GM23248 (cell line): Measurements from ENCODE around the gene ASIC4.

Experiments
- EZH2 ChIP-seq: fragments of 200-600 bp; sonication (generic); IDR thresholded peaks from 2 replicates; pipeline ENCODE4 v1.6.1; 2018; ENCODE audit warnings: antibody characterized with exemption, mild to moderate bottlenecking; ENCODE audit not compliant: insufficient read depth, poor library complexity, severe bottlenecking
- EZH2phosphoT487 ChIP-seq: fragments of 200-600 bp; sonication (generic); IDR thresholded peaks from 2 replicates; pipeline ENCODE4 v1.6.1; 2018; ENCODE audit warnings: antibody characterized with exemption, moderate library complexity, mild to moderate bottlenecking, low read depth; ENCODE audit not compliant: insufficient read depth

DNA sequence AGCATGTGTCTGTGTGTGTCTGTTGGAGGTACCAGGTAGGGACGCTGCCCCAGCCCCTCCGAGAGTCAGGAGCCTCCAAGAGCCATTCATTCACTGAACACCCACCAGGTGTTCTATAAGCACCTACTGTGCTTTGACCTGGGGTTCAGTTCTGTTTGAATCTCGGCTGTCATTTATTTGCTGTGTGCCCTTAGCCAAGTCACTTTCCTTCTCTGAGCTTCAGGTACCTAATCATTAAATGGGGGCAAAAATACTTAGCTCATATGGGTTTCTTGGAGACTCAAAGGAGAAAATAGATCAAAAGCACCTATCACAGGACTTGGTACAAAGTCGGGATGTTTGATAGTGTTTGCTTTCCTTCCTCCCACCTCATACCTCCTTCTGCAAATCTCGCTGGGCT is 13.2 kb downstream of the ASIC4 start:
- TF ChIP-seq EZH2phosphoT487, result no peak
- TF ChIP-seq EZH2, result no peak
